ENCODE measurements around the gene MGAT1. TPM values are rescaled to one million over a fixed set of nuclear protein-coding genes. Genes with fewer than 3 reads are reported as not detected.
A peak's percentile ranks its signal among the peaks of the same experiment; 100 is the strongest.

MGAT1 gene
- total RNA-seq, 1 experiment from 2014 or later = 104 TPM

DNA sequence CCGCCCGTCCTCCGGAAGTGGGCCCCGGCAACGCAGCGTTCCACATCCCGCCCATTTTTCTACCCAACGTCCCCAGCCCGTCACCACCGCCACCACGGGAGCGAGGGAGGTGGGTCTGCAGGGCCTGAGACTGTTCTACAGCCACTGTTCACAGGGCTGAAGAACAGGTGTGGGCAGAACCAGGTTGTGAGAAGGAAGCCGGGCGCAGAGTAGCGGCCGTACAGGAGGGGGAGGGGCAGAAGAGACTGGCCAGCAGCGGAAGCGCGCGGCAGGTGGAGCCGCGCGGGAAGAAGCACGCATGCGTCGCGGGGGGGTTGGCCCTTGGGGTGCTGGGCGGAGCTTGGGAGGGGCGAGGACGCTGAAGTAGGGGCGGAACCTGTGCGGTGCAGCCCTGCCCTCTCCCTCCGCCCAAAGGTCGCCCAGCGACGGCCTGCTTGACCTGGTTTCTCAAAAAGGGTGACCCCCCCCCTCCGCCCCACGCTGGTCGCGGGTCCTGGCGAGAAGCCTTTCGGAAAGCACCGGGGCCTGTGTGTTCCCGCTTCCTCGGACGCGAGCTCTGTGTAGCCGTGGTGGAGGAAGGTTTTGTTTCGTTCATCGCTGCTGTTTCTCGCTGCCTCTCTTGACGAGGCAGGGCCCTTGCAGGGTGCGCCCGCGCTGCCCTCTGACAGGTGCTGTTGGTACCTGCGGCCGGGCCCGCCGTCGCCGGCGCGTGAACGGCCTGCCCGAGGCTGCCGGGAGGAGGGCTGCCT is 7.8 kb upstream of the MGAT1 start:
- H3F3A ChIP-seq (ENCODE audit: low read length, unreplicated experiment) = no peaks in the 10 kb centered on the region
- H3K9me2 ChIP-seq (replicated peaks; ENCODE audit: low read length) = no peaks in the 10 kb centered on the region
- intact Hi-C loops (cut with micrococcal nuclease) = loop anchor here (1.0 kb wide), 3 partner anchors 16 to 51 kb away; partner anchors contain the start of gene ZFP62
- H3K4me1 ChIP-seq (ENCODE audit: insufficient read depth, low read length) = peaks cover 44% of the 10 kb centered on the region
- DNase-seq (peak; percentile 98), ATAC-seq (peak; percentile 84)
- H4K20me1 ChIP-seq (ENCODE audit: low read length) = no peaks in the 10 kb centered on the region
- CTCF ChIA-PET = interaction anchor here (0.5 kb wide), 1 partner anchor 50 kb away, joined by 4 read pairs; no protein-coding TSS in a partner anchor
- H3K9ac ChIP-seq (ENCODE audit: low read length) = peak overlapping the region; percentile 85
- peak overlapping the region; percentile 89 for H3K27ac ChIP-seq (ENCODE audit: low read length)
- TF ChIP-seq, protein P1, sequence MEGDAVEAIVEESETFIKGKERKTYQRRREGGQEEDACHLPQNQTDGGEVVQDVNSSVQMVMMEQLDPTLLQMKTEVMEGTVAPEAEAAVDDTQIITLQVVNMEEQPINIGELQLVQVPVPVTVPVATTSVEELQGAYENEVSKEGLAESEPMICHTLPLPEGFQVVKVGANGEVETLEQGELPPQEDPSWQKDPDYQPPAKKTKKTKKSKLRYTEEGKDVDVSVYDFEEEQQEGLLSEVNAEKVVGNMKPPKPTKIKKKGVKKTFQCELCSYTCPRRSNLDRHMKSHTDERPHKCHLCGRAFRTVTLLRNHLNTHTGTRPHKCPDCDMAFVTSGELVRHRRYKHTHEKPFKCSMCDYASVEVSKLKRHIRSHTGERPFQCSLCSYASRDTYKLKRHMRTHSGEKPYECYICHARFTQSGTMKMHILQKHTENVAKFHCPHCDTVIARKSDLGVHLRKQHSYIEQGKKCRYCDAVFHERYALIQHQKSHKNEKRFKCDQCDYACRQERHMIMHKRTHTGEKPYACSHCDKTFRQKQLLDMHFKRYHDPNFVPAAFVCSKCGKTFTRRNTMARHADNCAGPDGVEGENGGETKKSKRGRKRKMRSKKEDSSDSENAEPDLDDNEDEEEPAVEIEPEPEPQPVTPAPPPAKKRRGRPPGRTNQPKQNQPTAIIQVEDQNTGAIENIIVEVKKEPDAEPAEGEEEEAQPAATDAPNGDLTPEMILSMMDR (conservative IDR thresholded peaks at IDR 0.05; ENCODE audit: low read depth, low read length) = no peak
- TF ChIP-seq EZH2 (IDR thresholded peaks at IDR 0.05; ENCODE audit: low read length, unreplicated experiment) (no peak), EZH2phosphoT487 (IDR thresholded peaks at IDR 0.05; ENCODE audit: borderline replicate concordance, low read length) (no peak)
- peaks cover 42% of the 10 kb centered on the region for H3K79me2 ChIP-seq (ENCODE audit: low read length)
- BruUV-seq (replicated peaks) = TSS peak; percentile 63
- H3K27me3 ChIP-seq (ENCODE audit: low read length) = no peaks in the 10 kb centered on the region
- H3K4me2 ChIP-seq (ENCODE audit: low read length) = peak overlapping the region; percentile 92
- peak overlapping the region; percentile 74 for H3K4me3 ChIP-seq (ENCODE audit: low read length)
- H3K9me3 ChIP-seq (ENCODE audit: low read length) = no peaks in the 10 kb centered on the region
- H3K36me3 ChIP-seq (ENCODE audit: low read depth, low read length) = no peaks in the 10 kb centered on the region
- peak overlapping the region; percentile 94 for H2AFZ ChIP-seq (ENCODE audit: low read length)
- POLR2A ChIA-PET (ENCODE audit: unreplicated experiment) = interaction anchor here (0.5 kb wide), 2 partner anchors 16 to 40 kb away, joined by 3 to 5 read pairs; no protein-coding TSS in a partner anchor

DNA sequence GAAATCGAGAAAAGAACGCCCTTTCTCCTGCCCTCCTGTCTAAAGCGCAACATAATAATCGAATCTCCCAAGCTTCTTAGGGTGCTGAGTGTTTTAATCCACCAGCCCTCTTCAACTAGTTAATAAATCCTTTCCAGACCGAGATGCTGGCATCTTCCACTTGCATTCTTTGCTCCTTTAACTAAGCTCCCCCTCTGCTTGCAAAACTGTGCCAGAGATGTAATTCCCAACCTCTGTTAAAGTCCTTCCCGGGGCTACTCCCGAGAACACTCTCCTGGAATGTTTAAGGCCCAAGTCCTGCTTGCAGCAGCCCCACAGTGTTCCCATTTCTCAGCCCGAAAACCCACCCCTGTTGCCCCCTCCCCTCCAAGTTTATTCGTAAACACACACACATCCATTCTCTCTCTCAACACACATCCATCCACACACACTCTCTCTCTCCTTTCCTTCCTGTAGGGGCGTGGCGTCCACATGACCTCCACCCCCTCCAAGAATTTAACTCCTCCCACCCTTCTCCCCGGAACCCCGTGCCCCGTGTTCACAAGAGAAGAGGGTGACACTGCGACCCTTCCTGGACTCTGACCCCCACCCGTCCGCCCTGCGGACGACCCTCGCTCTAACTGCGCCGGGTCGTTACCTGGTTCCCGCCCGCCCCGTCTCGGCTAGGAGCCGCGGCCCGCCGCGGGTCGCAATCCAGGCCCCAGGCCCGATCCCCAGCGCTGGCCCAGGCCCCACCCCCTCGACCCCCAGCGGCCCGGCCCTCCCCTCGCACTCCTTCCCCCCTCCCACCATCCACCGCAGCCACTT is 7.0 kb upstream of the MGAT1 start:
- CTCF ChIA-PET = interaction anchor here (0.5 kb wide), 1 partner anchor 51 kb away, joined by 4 read pairs; no protein-coding TSS in a partner anchor
- intact Hi-C loops (cut with micrococcal nuclease) = loop anchor here (1.0 kb wide), 3 partner anchors 17 to 52 kb away; partner anchors contain the start of gene ZFP62
- no peaks in the 10 kb centered on the region for H3F3A ChIP-seq (ENCODE audit: low read length, unreplicated experiment)

More for the DNA sequence above, 7.0 kb upstream of the MGAT1 start:
- ATAC-seq = peak; percentile 68
- no TSS peak for BruUV-seq (replicated peaks)
- Histone ChIP-seq H3K9me3 (ENCODE audit: low read length) (no peaks in the 10 kb centered on the region), H3K27ac (ENCODE audit: low read length) (peak overlapping the region; percentile 89), H2AFZ (ENCODE audit: low read length) (peak overlapping the region; percentile 94), H3K4me2 (ENCODE audit: low read length) (peak overlapping the region; percentile 92), H3K36me3 (ENCODE audit: low read depth, low read length) (no peaks in the 10 kb centered on the region), H3K79me2 (ENCODE audit: low read length) (peaks cover 48% of the 10 kb centered on the region), H3K4me3 (ENCODE audit: low read length) (peak overlapping the region; percentile 74), H3K9ac (ENCODE audit: low read length) (peak overlapping the region; percentile 85), H4K20me1 (ENCODE audit: low read length) (no peaks in the 10 kb centered on the region), H3K9me2 (replicated peaks; ENCODE audit: low read length) (no peaks in the 10 kb centered on the region), H3K4me1 (ENCODE audit: insufficient read depth, low read length) (peaks cover 44% of the 10 kb centered on the region), H3K27me3 (ENCODE audit: low read length) (no peaks in the 10 kb centered on the region)
- TF ChIP-seq, protein P1 (conservative IDR thresholded peaks at IDR 0.05; ENCODE audit: low read depth, low read length) = no peak
- TF ChIP-seq EZH2phosphoT487 (IDR thresholded peaks at IDR 0.05; ENCODE audit: borderline replicate concordance, low read length) = no peak
- no peak for TF ChIP-seq EZH2 (IDR thresholded peaks at IDR 0.05; ENCODE audit: low read length, unreplicated experiment)
- POLR2A ChIA-PET (ENCODE audit: unreplicated experiment) = interaction anchor here (0.5 kb wide), 1 partner anchor 40 kb away, joined by 3 read pairs; no protein-coding TSS in a partner anchor
- DNase-seq = peak; percentile 93

Measured in PC-3 (cell line).